ENCODE results near the gene RHOJ. TPM values are rescaled to one million over a fixed set of nuclear protein-coding genes. Genes with fewer than 3 reads are reported as not detected.
A peak's percentile ranks its signal among the peaks of the same experiment; 100 is the strongest.

Gene RHOJ
- total and polyA plus RNA-seq, 10 of the 15 experiments (the other 5 are each of a cell fraction or from before 2014, with no cell fraction given) = not detected

DNA sequence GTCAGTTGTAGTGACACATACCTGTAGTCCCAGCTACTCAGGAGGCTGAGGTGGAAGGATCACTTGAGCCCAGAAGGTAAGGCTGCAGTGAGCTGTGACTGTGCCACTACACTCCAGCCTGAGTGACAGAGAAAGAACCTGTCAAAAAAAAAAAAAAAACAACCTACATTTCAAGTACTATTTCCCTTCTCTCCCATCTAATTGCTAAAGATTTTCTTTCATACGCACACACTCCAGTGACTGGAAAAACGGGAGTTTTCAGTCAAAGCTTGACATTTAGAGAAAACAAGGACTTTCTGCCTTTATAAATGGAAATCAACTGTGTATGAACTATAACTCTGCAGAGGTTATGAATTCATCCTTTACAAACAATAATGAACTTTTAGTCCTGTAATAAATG is 88.6 kb downstream of the RHOJ start (continued):
- no peak for TF ChIP-seq STAT3 (IDR thresholded peaks at IDR 0.05; ENCODE audit: low read depth, low read length)
- TF ChIP-seq TBL1XR1 (IDR thresholded peaks at IDR 0.05; ENCODE audit: low read depth, low read length) = no peak
- TF ChIP-seq POLR2A (IDR thresholded peaks at IDR 0.05; ENCODE audit: low read depth, low read length) = no peak
- TF ChIP-seq TCF3 (IDR thresholded peaks at IDR 0.05; ENCODE audit: borderline replicate concordance, insufficient read depth, low read depth, low read length) = no peak
- no peak for TF ChIP-seq MXI1 (IDR thresholded peaks at IDR 0.05; ENCODE audit: low read depth, low read length)
- no peak for TF ChIP-seq NR2C2 (IDR thresholded peaks at IDR 0.05; ENCODE audit: borderline replicate concordance, control insufficient read depth, insufficient read length, low read depth)

DNA sequence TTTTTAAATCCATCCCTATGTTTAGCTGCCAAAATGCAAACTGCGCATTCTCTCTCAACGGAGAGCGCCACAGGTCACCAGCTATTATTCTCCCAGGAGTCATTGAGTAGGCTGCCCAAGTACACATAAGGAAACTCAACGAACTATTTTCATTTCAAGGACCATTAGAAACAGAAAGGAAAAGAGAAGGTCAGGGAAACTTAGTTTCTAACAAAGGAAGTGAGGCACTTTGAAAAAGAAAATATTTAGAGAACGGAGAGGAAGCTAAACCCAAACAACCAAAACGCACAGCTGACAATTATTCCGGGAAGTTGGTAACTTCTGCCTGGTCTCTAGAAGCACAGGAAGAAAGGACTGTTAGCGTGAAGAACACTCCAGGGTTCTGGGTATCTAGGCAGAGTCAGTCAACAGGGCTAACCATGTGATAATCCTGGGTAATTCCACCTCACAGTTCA is 91.0 kb downstream of the RHOJ start:
- in situ Hi-C loops (cut with MboI) (no loop called here), intact Hi-C loops (cut with micrococcal nuclease; ENCODE audit: unreplicated experiment) (no loop called here)
- Histone ChIP-seq H3K9ac (ENCODE audit: control insufficient read depth, insufficient read depth, low read length) (no peak overlapping the region), H4K20me1 (ENCODE audit: control insufficient read depth, insufficient read depth) (no peaks in the 10 kb centered on the region), H3K36me3 (ENCODE audit: control insufficient read depth in 2 of 2, insufficient read depth in 2 of 2, low read length in 1 of 2) (no peaks in the 10 kb centered on the region), H3K4me1 (ENCODE audit: control insufficient read depth, insufficient read depth, low read length) (no peaks in the 10 kb centered on the region), H3K79me2 (ENCODE audit: control insufficient read depth, insufficient read depth, low read length) (no peaks in the 10 kb centered on the region), H3K4me3 (peak overlapping the region; percentile 26; the same call in 1 of the 2 replicates), H3K27me3 (replicated peaks in 1 of 2; ENCODE audit: control insufficient read depth in 2 of 2, insufficient read depth in 2 of 2, low read length in 1 of 2) (no peaks in the 10 kb centered on the region), H2AFZ (ENCODE audit: control insufficient read depth, low read depth, low read length) (peak overlapping the region; percentile 51), H3K4me2 (ENCODE audit: control insufficient read depth, insufficient read depth) (peak overlapping the region; percentile 10), H3K27ac (ENCODE audit: control insufficient read depth, insufficient read depth) (peak overlapping the region; percentile 20; the same call in 1 of the 2 replicates), H3K9me3 (replicated peaks; ENCODE audit: control insufficient read depth, insufficient read depth, low read length) (no peaks in the 10 kb centered on the region)
- ChIA-PET SMC1A (ENCODE audit: uncharacterized antibody, unreplicated experiment) (interaction anchor here (1.4 kb wide), 1 partner anchor 11 kb away, joined by 3 read pairs; no protein-coding TSS in a partner anchor), POLR2A (no interaction called here), CTCF (interaction anchor here (0.6 to 1.6 kb wide), 2 partner anchors 18 to 878 kb away, joined by 3 to 5 read pairs; no protein-coding TSS in a partner anchor), RAD21 (ENCODE audit: unreplicated experiment) (no interaction called here)
- ATAC-seq (no peak), FAIRE-seq (peak; percentile 44), DNase-seq (ENCODE audit: low read depth, low spot score) (no peak)
- TF ChIP-seq KLF5 (IDR thresholded peaks at IDR 0.05; ENCODE audit: partially characterized antibody) (no peak), NFIC (IDR thresholded peaks at IDR 0.05; ENCODE audit: low read depth, low read length) (peak; percentile 3; the same call in 1 of the 2 replicates), ETV6 (conservative IDR thresholded peaks at IDR 0.05 in 1 of 2, IDR thresholded peaks at IDR 0.05 in 1 of 2; ENCODE audit: borderline replicate concordance in 1 of 2, low read depth in 1 of 2) (peak in 1 of 2 experiments; percentile 63; a peak in 1 of 4 replicates)
- WGBS (ENCODE audit: insufficient coverage, insufficient replicate concordance, low lambda C conversion rate, missing lambda C conversion rate) = 22% methylated on average over 8 of the region's 8 CpGs
- BruUV-seq (replicated peaks) = no TSS peak
